ENCODE results near the gene NUP50. TPM values are rescaled to one million over a fixed set of nuclear protein-coding genes. Genes with fewer than 3 reads are reported as not detected.

Gene NUP50
- total RNA-seq, 4 donors from 2014 or later = 38.9 to 96.9 (median 72.0) TPM

DNA sequence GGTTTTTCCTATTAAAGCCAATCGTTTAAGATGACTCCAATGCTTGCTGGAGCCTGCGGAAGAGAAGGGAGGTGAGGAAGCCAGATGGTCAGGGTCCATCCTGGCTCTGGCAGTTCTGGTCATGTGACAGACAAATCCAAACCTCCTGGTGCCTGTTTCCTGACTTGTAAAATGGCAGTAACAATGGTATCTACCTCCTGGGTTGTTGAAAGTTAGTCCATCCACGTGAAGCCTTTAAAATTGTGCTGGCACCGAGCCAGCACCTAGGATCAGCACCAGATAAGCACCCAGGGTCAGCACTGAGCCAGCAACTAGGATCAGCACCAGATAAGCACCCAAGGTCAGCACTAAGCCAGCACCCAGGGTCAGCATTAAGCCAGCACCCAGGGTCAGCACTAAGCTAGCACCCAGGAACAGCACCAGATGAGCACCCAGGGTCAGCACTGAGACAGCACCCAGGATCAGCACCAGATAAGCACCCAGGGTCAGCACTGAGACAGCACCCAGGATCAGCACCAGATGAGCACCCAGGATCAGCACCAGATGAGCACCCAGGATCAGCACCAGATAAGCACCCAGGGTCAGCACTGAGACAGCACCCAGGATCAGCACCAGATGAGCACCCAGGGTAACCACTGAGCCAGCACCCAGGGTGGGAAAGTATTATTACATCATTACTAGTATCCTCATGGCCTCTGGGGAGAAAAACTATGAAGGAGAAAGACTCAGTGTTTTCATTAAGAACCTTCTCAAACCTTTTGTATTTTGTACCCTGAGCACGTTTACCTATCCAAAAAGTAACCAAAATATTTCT, 59.8 kb downstream of the NUP50 start:
- WGBS, 2 donors = 55% methylated on average over 5 of the region's 5 CpGs
- DNase-seq (ENCODE audit: low spot score in 2 of 2) = no peak
- TF ChIP-seq EP300 (IDR thresholded peaks at IDR 0.05) = no peak
- TF ChIP-seq, protein P1, sequence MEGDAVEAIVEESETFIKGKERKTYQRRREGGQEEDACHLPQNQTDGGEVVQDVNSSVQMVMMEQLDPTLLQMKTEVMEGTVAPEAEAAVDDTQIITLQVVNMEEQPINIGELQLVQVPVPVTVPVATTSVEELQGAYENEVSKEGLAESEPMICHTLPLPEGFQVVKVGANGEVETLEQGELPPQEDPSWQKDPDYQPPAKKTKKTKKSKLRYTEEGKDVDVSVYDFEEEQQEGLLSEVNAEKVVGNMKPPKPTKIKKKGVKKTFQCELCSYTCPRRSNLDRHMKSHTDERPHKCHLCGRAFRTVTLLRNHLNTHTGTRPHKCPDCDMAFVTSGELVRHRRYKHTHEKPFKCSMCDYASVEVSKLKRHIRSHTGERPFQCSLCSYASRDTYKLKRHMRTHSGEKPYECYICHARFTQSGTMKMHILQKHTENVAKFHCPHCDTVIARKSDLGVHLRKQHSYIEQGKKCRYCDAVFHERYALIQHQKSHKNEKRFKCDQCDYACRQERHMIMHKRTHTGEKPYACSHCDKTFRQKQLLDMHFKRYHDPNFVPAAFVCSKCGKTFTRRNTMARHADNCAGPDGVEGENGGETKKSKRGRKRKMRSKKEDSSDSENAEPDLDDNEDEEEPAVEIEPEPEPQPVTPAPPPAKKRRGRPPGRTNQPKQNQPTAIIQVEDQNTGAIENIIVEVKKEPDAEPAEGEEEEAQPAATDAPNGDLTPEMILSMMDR (IDR thresholded peaks at IDR 0.05) = no peak
- TF ChIP-seq POLR2A (IDR thresholded peaks at IDR 0.05) = no peak
- Histone ChIP-seq H3K27me3 (no peaks in the 10 kb centered on the region), H3K4me1 (peaks cover 4 to 90% (median 45%) of the 10 kb centered on the region in 4 donors), H3K9me3 (no peaks in the 10 kb centered on the region), H3K27ac (peak overlapping the region in 3 of 4 donors; percentile 53 to 96 (median 90)), H3K36me3 (no peaks in the 10 kb centered on the region), H3K4me3 (no peak overlapping the region)

DNA sequence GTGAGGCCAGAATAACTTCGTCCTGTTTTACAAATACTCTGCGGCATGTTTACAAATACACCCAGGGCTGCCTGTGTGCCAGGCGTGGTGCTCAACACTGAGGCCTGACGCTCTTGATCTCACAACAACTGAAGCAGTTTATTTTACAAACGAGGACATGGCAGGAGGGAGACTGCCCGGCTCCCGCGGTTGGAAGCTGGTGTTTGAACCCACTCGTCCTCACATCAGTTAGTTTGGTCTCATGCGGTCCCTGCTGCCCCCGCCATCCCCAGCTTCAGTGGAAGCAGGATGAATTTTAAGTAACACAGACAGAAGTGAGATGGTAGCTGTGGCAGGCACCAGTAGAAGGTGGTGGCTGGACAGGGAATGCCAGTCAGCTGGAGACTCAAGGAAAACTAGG, 60.6 kb downstream of the NUP50 start:
- Histone ChIP-seq H3K36me3 (no peaks in the 10 kb centered on the region), H3K27ac (peak overlapping the region; percentile 37 to 96 (median 72)), H3K27me3 (no peaks in the 10 kb centered on the region), H3K4me3 (no peak overlapping the region), H3K4me1 (peaks cover 4 to 82% (median 42%) of the 10 kb centered on the region in 4 donors), H3K9me3 (no peaks in the 10 kb centered on the region)
- WGBS, 2 donors = 44 to 53% methylated on average over 11 of the region's 11 CpGs
- no peak for DNase-seq (ENCODE audit: low spot score in 2 of 2)
- TF ChIP-seq EP300 (IDR thresholded peaks at IDR 0.05) = no peak
- TF ChIP-seq POLR2A (IDR thresholded peaks at IDR 0.05) = no peak
- TF ChIP-seq, protein P1 (IDR thresholded peaks at IDR 0.05) = no peak

DNA sequence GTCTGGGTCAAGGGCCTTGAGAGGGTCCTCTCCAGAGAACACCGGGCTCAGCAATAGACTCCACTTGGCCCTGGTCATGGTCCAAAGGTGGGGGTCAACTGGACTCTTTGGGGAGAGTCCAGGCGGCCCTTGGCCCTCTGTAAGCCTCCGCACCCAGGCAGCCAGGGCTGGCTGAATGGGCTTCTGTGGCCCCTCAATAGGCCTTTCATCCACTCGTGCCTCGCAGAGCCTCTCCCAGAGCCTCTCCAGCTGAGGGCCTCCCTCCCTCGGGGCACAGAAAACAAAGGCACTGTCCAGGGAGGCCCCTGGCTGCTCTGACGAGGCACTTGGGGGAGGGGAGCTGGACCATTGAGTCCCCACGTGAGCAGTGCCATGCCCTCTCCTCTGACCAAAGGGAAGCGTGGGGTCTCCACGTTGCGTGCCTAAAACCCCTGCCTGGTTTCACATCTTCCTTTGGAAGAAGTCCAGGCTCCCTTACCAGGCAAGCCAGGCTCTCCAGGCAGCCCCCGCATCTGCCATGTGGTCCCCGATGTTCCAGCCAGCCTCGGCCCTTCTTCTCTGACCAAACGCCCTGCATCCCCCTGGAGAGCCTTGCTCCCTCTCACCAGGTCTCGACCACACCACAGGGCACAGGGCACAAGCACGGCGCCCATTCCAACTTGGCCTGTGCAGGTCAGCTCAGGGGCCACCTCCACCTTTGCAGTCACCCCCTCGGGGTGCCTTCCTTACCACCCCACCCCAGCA, 61.4 kb downstream of the NUP50 start:
- H3K36me3 ChIP-seq = no peaks in the 10 kb centered on the region
- no peaks in the 10 kb centered on the region for H3K9me3 ChIP-seq
- no peak overlapping the region for H3K4me3 ChIP-seq
- DNase-seq (ENCODE audit: low spot score in 2 of 2) = no peak
- peak overlapping the region; percentile 53 to 96 (median 78) for H3K27ac ChIP-seq
- TF ChIP-seq, protein P1 (IDR thresholded peaks at IDR 0.05) = no peak
- TF ChIP-seq EP300 (IDR thresholded peaks at IDR 0.05) = peak in 1 of 2 donors; percentile 81
- WGBS, 2 donors = 44 to 46% methylated on average over 14 to 17 of the region's 19 CpGs
- no peaks in the 10 kb centered on the region for H3K27me3 ChIP-seq
- H3K4me1 ChIP-seq = peaks cover 4 to 85% (median 42%) of the 10 kb centered on the region in 4 donors

DNA sequence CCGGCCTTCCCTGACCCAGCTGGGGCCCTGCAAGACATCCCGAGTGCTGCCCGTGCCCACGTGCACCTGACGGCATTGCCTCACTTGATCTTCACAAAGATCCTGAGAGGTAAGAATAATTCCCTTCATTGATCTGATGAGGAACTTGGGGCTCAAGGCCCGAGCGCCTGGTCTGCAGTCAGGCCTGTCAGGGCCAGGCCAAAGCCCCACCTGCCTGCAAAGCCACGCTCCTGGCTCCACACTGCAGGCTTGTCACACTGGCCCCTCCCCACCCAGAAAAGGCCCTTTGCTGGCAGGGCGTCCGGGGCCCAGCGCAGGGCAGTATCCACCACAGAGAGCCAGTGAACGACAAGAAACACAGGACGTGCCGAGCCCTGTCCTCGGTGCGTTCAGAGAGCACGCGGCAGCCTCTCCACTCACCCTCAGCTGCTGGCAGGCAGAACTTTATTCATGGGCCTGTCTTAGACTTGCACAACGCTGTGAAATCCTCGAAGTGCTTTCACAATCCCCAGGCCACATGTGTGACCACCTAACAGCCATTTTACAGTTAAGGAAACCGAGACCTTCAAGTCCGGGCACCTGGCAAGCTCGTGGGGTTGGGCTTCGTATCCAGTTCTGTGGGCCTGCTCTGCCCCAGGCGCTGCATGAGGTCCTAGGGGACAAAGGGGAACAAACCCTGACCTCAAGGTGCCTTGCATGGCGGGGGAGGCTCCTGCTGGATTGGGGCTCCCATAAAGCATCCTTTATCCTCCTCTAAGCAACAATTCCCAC, 62.2 kb downstream of the NUP50 start:
- Histone ChIP-seq H3K36me3 (no peaks in the 10 kb centered on the region), H3K4me1 (peaks cover 4 to 80% (median 42%) of the 10 kb centered on the region in 4 donors), H3K9me3 (no peaks in the 10 kb centered on the region), H3K27ac (peak overlapping the region; percentile 53 to 96 (median 78)), H3K27me3 (no peaks in the 10 kb centered on the region), H3K4me3 (no peak overlapping the region)
- no peak for TF ChIP-seq POLR2A (IDR thresholded peaks at IDR 0.05)
- peak in 1 of 2 donors; percentile 79 for TF ChIP-seq EP300 (IDR thresholded peaks at IDR 0.05)
- DNase-seq (ENCODE audit: low spot score in 2 of 2) = peak in 1 of 2 donors; percentile 70
- 43 to 50% methylated on average over 19 to 26 of the region's 26 CpGs for WGBS, 2 donors

DNA sequence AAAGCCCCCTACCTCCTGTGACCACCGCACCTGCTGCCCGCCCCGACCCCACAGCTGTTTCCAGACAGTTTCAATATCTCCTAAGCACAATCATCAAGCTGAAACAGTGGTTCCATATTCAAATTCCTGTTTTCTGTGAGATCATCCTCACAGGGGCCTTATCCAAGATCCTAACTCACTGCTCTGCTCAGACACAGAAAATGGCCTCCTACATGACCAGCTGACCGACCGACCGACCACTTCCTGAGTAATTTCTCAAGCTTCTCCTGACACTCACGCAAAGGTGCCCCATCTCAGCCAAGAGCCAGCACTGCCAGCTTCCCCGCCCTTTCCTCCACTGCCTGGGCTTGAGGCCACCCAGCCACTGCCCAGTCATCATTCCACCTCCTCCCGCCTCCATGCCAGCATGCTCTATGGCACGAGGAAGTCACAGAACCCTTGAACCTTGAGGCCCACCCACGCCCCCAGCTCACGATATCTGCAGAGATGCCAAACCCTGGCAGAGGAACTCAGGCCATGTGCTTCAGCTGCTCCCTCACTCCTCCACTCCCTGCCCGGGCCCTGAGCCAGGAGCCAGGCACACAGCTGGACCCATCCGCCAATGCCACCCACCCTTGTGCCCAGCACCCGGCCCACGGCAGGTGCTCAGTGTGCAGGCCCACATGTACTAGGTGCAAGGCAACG, 62.9 kb downstream of the NUP50 start:
- Histone ChIP-seq H3K36me3 (no peaks in the 10 kb centered on the region), H3K4me1 (peaks cover 4 to 80% (median 42%) of the 10 kb centered on the region in 4 donors), H3K27me3 (no peaks in the 10 kb centered on the region), H3K27ac (peak overlapping the region; percentile 53 to 96 (median 78)), H3K9me3 (no peaks in the 10 kb centered on the region), H3K4me3 (no peak overlapping the region)
- 43% methylated on average over 14 to 17 of the region's 17 CpGs for WGBS, 2 donors
- DNase-seq (ENCODE audit: low spot score in 2 of 2) = no peak
- TF ChIP-seq, protein P1 (IDR thresholded peaks at IDR 0.05) = no peak
- TF ChIP-seq EP300 (IDR thresholded peaks at IDR 0.05) = peak in 1 of 2 donors; percentile 91
